CD4-positive, alpha-beta T cell (primary cell): ENCODE measurements around the gene HNRNPA3. TPM values are rescaled to one million over a fixed set of nuclear protein-coding genes. Genes with fewer than 3 reads are reported as not detected.

ENCODE experiments used
- ATAC-seq: fragments of 200-7000 bp; cut with Tn5 transposase; one replicate; pipeline ENCODE4 v1.10.0; 2022; ENCODE audit warnings: mild to moderate bottlenecking; ENCODE audit not compliant: poor library complexity
- CTCF ChIA-PET: fragments of 350-600 bp; sonication (Branson Sonifier 250); formaldehyde crosslinking; loops from one replicate; lab custom pipeline; 2021; ENCODE audit warnings: antibody characterized with exemption, inconsistent platforms; lab: Charles Lee
- POLR2A ChIA-PET: fragments of 350-600 bp; sonication (Branson Sonifier 250); formaldehyde crosslinking; loops from one replicate; lab custom pipeline; 2021; ENCODE audit warnings: antibody characterized with exemption, inconsistent platforms; lab: Charles Lee
- DNase-seq, 14 experiments: peaks; one replicate each; pipeline ENCODE4 v3.0.0-alpha.2; 2013 to 2020; ENCODE audit warnings: mixed read lengths in 2 of 14
- H3K27ac ChIP-seq, 2 donors: one replicate each; pipeline versions ENCODE4 v1.5.1 to v1.7.0; 2013; ENCODE audit warnings: low read length in 2 of 2, low read depth in 1 of 2, mild to moderate bottlenecking in 1 of 2
- H3K27me3 ChIP-seq, 2 experiments: 1 replicate in 1 of 2; 2 replicates in 1 of 2; pipeline versions ENCODE4 v1.6.1 to v1.7.0; 2013; ENCODE audit warnings: low read length in 2 of 2, control low read depth in 1 of 2, mild to moderate bottlenecking in 1 of 2, moderate library complexity in 1 of 2; ENCODE audit not compliant: insufficient read depth in 2 of 2, control insufficient read depth in 1 of 2
- H3K36me3 ChIP-seq: one replicate; pipeline ENCODE4 v1.6.1; 2013; ENCODE audit warnings: low read length, control low read depth; ENCODE audit not compliant: insufficient read depth
- H3K4me1 ChIP-seq: one replicate; pipeline ENCODE4 v1.6.1; 2013; ENCODE audit warnings: low read length, control low read depth; ENCODE audit not compliant: insufficient read depth
- H3K4me3 ChIP-seq: one replicate; pipeline ENCODE4 v1.5.1; 2013; ENCODE audit warnings: mild to moderate bottlenecking, low read length, moderate library complexity
- H3K9me3 ChIP-seq, 2 experiments: 1 replicate in 1 of 2; 2 replicates in 1 of 2; pipeline versions ENCODE4 v1.6.1 to v1.7.0; 2013; ENCODE audit warnings: low read length in 2 of 2, mild to moderate bottlenecking in 2 of 2, control low read depth in 1 of 2, moderate library complexity in 1 of 2; ENCODE audit not compliant: control insufficient read depth in 1 of 2, insufficient read depth in 1 of 2
- H3K27ac Mint-ChIP-seq: one replicate; pipeline ENCODE4 v1.8.0; 2020; ENCODE audit warnings: mixed read lengths
- H3K27me3 Mint-ChIP-seq: one replicate; pipeline ENCODE4 v1.8.0; 2021; ENCODE audit warnings: mixed read lengths
- H3K36me3 Mint-ChIP-seq: one replicate; pipeline ENCODE4 v1.8.0; 2021; ENCODE audit warnings: low read depth, mixed read lengths
- H3K4me1 Mint-ChIP-seq: one replicate; pipeline ENCODE4 v1.8.0; 2021; ENCODE audit warnings: low read depth, mixed read lengths
- H3K4me3 Mint-ChIP-seq: one replicate; pipeline ENCODE4 v1.8.0; 2020; ENCODE audit warnings: mild to moderate bottlenecking, mixed read lengths
- H3K9me3 Mint-ChIP-seq: one replicate; pipeline ENCODE4 v1.8.0; 2020; ENCODE audit warnings: mixed read lengths
- CTCF ChIP-seq: fragments of 200-600 bp; IDR thresholded peaks from one replicate; pipeline ENCODE4 v1.8.0; 2022; ENCODE audit warnings: antibody characterized with exemption, mild to moderate bottlenecking
- intact Hi-C, 2 experiments: fragments of 100-400 bp; cut with DNase I in 1 of 2; cut with micrococcal nuclease in 1 of 2; formaldehyde crosslinking; loops; one replicate each; pipeline versions ENCODE4 v1.15.1 to v1.9.0; 2023 to 2025; cut with DNase I, micrococcal nuclease
- total RNA-seq, 174 experiments: library from RNA in 2 of 174; stranded (reverse) in 2 of 174; gene quantifications; one replicate each; pipeline ENCODE4 v1.2.3 and lab custom pipeline; 2021 to 2026

The HNRNPA3 gene
- total RNA-seq, 2 experiments from 2014 or later = 162 to 167 TPM

- H3K4me1 ChIP-seq = no peaks in the 10 kb centered on the region
- no peak for TF ChIP-seq CTCF
- H3K36me3 ChIP-seq = peaks cover 51% of the 10 kb centered on the region
- no peaks in the 10 kb centered on the region for H3K9me3 ChIP-seq
- H3K4me3 Mint-ChIP-seq = no peak overlapping the region
- no peak overlapping the region for H3K27ac ChIP-seq
- intact Hi-C loops = loop anchor here in 1 of 2 experiments (5.0 kb wide), 1 partner anchor 36 kb away; the partner anchor contains the start of gene NFE2L2
- H3K4me1 Mint-ChIP-seq = peaks cover 61% of the 10 kb centered on the region
- no peaks in the 10 kb centered on the region for H3K9me3 Mint-ChIP-seq
- H3K4me3 ChIP-seq = no peak overlapping the region
- DNase-seq = no peak
- H3K27me3 ChIP-seq = no peaks in the 10 kb centered on the region
- ChIA-PET CTCF (interaction anchor here (1.2 to 2.3 kb wide), 3 partner anchors 14 to 39 kb away, joined by 3 to 12 read pairs (median 3); no protein-coding TSS in a partner anchor), POLR2A (interaction anchor here (1.2 to 10.4 kb wide), 5 partner anchors 14 to 61 kb away, joined by 4 to 141 read pairs (median 4); partner anchors contain the start of genes HNRNPA3 and NFE2L2)
- peak overlapping the region; percentile 62 for H3K27ac Mint-ChIP-seq
- peaks cover 74% of the 10 kb centered on the region for H3K36me3 Mint-ChIP-seq
- no peak for ATAC-seq
- no peaks in the 10 kb centered on the region for H3K27me3 Mint-ChIP-seq
Measured at GRCh38 chr2:177225965-177226360, 13.4 kb downstream of the HNRNPA3 start.

GRCh38 chr2:177229442-177230242 lies 17.0 kb downstream of the HNRNPA3 start:
- Mint-ChIP-seq H3K27ac (peak overlapping the region; percentile 33), H3K36me3 (peaks cover 75% of the 10 kb centered on the region), H3K4me1 (peaks cover 62% of the 10 kb centered on the region), H3K9me3 (no peaks in the 10 kb centered on the region), H3K4me3 (no peak overlapping the region), H3K27me3 (no peaks in the 10 kb centered on the region)
- DNase-seq = no peak
- Histone ChIP-seq H3K27ac (no peak overlapping the region), H3K4me1 (no peaks in the 10 kb centered on the region), H3K27me3 (no peaks in the 10 kb centered on the region), H3K9me3 (no peaks in the 10 kb centered on the region), H3K4me3 (no peak overlapping the region), H3K36me3 (peaks cover 53% of the 10 kb centered on the region)
- ChIA-PET CTCF (interaction anchor here (1.2 to 3.8 kb wide), 3 partner anchors 34 to 35 kb away, joined by 3 to 17 read pairs (median 9); no protein-coding TSS in a partner anchor), POLR2A (interaction anchor here (0.9 to 10.4 kb wide), 8 partner anchors 8 to 67 kb away, joined by 3 to 141 read pairs (median 7); partner anchors contain the start of genes HNRNPA3 and NFE2L2)
- intact Hi-C loops = loop anchor here in 1 of 2 experiments (5.0 kb wide), 1 partner anchor 33 kb away; the partner anchor contains the start of gene NFE2L2
- peak; percentile 12 for ATAC-seq
- no peak for TF ChIP-seq CTCF

- Mint-ChIP-seq H3K4me3 (no peak overlapping the region), H3K36me3 (peaks cover 85% of the 10 kb centered on the region), H3K4me1 (peaks cover 69% of the 10 kb centered on the region), H3K27ac (peak overlapping the region; percentile 64), H3K27me3 (no peaks in the 10 kb centered on the region), H3K9me3 (no peaks in the 10 kb centered on the region)
- no peak overlapping the region for H3K27ac ChIP-seq
- H3K27me3 ChIP-seq = no peaks in the 10 kb centered on the region
- ChIA-PET POLR2A (interaction anchor here (0.7 to 10.4 kb wide), 4 partner anchors 8 to 33 kb away, joined by 5 to 141 read pairs (median 14); partner anchors contain the start of genes HNRNPA3 and NFE2L2), CTCF (interaction anchor here (0.7 to 3.8 kb wide), 3 partner anchors 8 to 67 kb away, joined by 4 to 17 read pairs (median 5); no protein-coding TSS in a partner anchor)
- no peak for DNase-seq
- no peak for TF ChIP-seq CTCF
- H3K36me3 ChIP-seq = peaks cover 59% of the 10 kb centered on the region
- H3K4me3 ChIP-seq = no peak overlapping the region
- H3K4me1 ChIP-seq = peaks cover 9% of the 10 kb centered on the region
- no peak for ATAC-seq
- intact Hi-C loops = no loop called here
- no peaks in the 10 kb centered on the region for H3K9me3 ChIP-seq
Measured at GRCh38 chr2:177231270-177231669, 18.7 kb downstream of the HNRNPA3 start.
